SK-N-SH treated with all-trans-retinoic acid at 6 μM for 48 hours (cell line): ENCODE measurements around the gene CCDC159.

Experiments
- ATAC-seq: fragments of 200-7000 bp; cut with Tn5 transposase; 3 replicates; pipeline ENCODE4 v1.9.1; 2020; ENCODE audit warnings: mild to moderate bottlenecking, moderate library complexity
- ARNTL ChIP-seq: fragments of 450-650 bp; formaldehyde crosslinking; IDR thresholded peaks from 2 replicates; pipeline ENCODE4 v1.5.0; 2020; ENCODE audit warnings: low read depth, mild to moderate bottlenecking, moderate library complexity, borderline replicate concordance
- BACH2 ChIP-seq: fragments of 250-450 bp; sonication (Bioruptor Pico); IDR thresholded peaks from 2 replicates; pipeline ENCODE4 v1.9.0; 2021; ENCODE audit warnings: mild to moderate bottlenecking, borderline replicate concordance
- GLIS3 ChIP-seq: fragments of 250-450 bp; sonication (Bioruptor Pico); IDR thresholded peaks from 2 replicates; pipeline ENCODE4 v1.5.0; 2020; ENCODE audit warnings: mild to moderate bottlenecking, moderate library complexity
- PPARA ChIP-seq: fragments of 250-450 bp; sonication (Bioruptor Pico); IDR thresholded peaks from 2 replicates; pipeline ENCODE4 v1.5.0; 2020; ENCODE audit warnings: mild to moderate bottlenecking, borderline replicate concordance
- RARB ChIP-seq: fragments of 250-450 bp; sonication (Bioruptor Pico); IDR thresholded peaks from 2 replicates; pipeline ENCODE4 v1.8.0; 2021; ENCODE audit warnings: mild to moderate bottlenecking, moderate library complexity
- TCF4 ChIP-seq: fragments of 250-450 bp; sonication (Bioruptor Pico); IDR thresholded peaks from 2 replicates; pipeline ENCODE4 v1.8.0; 2021; ENCODE audit warnings: mild to moderate bottlenecking, moderate library complexity, borderline replicate concordance
- ZC3H10 ChIP-seq: fragments of 250-450 bp; sonication (Bioruptor Pico); IDR thresholded peaks from 2 replicates; pipeline ENCODE4 v1.5.1; 2021; ENCODE audit warnings: mild to moderate bottlenecking, moderate library complexity
- ZFP3 ChIP-seq: fragments of 250-450 bp; sonication (Bioruptor Pico); IDR thresholded peaks from 2 replicates; pipeline ENCODE4 v1.5.0; 2020; ENCODE audit warnings: mild to moderate bottlenecking, moderate library complexity
- ZFP30 ChIP-seq: fragments of 450-650 bp; formaldehyde crosslinking; IDR thresholded peaks from 2 replicates; pipeline ENCODE4 v1.5.0; 2022; ENCODE audit warnings: mild to moderate bottlenecking, moderate library complexity
- ZNF70 ChIP-seq: fragments of 450-650 bp; formaldehyde crosslinking; IDR thresholded peaks from 2 replicates; pipeline ENCODE4 v1.5.0; 2020; ENCODE audit warnings: mild to moderate bottlenecking, moderate library complexity
- TF ChIP-seq, protein P1 (sequence below): fragments of 250-450 bp; sonication (Bioruptor Pico); IDR thresholded peaks from 2 replicates; pipeline ENCODE4 v1.8.0; 2020; ENCODE audit warnings: mild to moderate bottlenecking, moderate library complexity, borderline replicate concordance
- TF ChIP-seq, protein P2 (sequence below): fragments of 250-450 bp; sonication (Bioruptor Pico); IDR thresholded peaks from 2 replicates; pipeline ENCODE4 v1.8.0; 2021; ENCODE audit warnings: low read depth, mild to moderate bottlenecking, moderate library complexity, borderline replicate concordance
- TF ChIP-seq, protein P3 (sequence below): fragments of 250-450 bp; sonication (Bioruptor Pico); IDR thresholded peaks from 2 replicates; pipeline ENCODE4 v1.5.1; 2021; ENCODE audit warnings: mild to moderate bottlenecking, moderate library complexity
- TF ChIP-seq, protein P4 (sequence below): fragments of 250-450 bp; sonication (Bioruptor Pico); IDR thresholded peaks from 2 replicates; pipeline ENCODE4 v1.5.1; 2020; ENCODE audit warnings: low read depth, mild to moderate bottlenecking, moderate library complexity

The CCDC159 gene

DNA sequence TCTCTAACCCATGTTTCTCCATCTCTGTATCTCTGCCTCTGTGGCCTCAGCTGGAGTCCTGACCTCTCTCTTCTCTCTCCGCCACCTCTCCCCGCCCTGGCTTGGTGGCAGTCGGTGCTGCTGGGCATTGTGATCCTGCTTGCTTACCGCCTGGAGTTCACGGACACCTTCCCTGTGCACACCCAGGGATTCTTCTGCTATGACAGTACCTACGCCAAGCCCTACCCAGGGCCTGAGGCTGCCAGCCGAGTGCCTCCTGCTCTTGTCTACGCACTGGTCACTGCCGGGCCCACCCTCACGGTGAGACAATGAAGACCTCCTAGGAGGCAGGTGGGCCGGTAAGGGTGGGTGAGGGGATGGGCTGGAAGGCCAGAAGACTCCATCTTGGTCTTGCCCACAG, 13.1 kb downstream of the CCDC159 start:
- no peak for ATAC-seq
- TF ChIP-seq ZFP3 (CRISPR knock-in tag) (no peak), ZFP30 (no peak), ZNF70 (CRISPR knock-in tag) (no peak), RARB (no peak), GLIS3 (no peak), PPARA (CRISPR knock-in tag) (no peak), ARNTL (CRISPR knock-in tag) (no peak), ZC3H10 (CRISPR knock-in tag) (no peak)
- TF ChIP-seq, protein P1, sequence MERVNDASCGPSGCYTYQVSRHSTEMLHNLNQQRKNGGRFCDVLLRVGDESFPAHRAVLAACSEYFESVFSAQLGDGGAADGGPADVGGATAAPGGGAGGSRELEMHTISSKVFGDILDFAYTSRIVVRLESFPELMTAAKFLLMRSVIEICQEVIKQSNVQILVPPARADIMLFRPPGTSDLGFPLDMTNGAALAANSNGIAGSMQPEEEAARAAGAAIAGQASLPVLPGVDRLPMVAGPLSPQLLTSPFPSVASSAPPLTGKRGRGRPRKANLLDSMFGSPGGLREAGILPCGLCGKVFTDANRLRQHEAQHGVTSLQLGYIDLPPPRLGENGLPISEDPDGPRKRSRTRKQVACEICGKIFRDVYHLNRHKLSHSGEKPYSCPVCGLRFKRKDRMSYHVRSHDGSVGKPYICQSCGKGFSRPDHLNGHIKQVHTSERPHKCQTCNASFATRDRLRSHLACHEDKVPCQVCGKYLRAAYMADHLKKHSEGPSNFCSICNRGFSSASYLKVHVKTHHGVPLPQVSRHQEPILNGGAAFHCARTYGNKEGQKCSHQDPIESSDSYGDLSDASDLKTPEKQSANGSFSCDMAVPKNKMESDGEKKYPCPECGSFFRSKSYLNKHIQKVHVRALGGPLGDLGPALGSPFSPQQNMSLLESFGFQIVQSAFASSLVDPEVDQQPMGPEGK, result no peak
- TF ChIP-seq, protein P2, sequence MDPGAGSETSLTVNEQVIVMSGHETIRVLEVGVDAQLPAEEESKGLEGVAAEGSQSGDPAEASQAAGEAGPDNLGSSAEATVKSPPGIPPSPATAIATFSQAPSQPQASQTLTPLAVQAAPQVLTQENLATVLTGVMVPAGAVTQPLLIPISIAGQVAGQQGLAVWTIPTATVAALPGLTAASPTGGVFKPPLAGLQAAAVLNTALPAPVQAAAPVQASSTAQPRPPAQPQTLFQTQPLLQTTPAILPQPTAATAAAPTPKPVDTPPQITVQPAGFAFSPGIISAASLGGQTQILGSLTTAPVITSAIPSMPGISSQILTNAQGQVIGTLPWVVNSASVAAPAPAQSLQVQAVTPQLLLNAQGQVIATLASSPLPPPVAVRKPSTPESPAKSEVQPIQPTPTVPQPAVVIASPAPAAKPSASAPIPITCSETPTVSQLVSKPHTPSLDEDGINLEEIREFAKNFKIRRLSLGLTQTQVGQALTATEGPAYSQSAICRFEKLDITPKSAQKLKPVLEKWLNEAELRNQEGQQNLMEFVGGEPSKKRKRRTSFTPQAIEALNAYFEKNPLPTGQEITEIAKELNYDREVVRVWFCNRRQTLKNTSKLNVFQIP (CRISPR knock-in tag), result no peak
- TF ChIP-seq, protein P3, sequence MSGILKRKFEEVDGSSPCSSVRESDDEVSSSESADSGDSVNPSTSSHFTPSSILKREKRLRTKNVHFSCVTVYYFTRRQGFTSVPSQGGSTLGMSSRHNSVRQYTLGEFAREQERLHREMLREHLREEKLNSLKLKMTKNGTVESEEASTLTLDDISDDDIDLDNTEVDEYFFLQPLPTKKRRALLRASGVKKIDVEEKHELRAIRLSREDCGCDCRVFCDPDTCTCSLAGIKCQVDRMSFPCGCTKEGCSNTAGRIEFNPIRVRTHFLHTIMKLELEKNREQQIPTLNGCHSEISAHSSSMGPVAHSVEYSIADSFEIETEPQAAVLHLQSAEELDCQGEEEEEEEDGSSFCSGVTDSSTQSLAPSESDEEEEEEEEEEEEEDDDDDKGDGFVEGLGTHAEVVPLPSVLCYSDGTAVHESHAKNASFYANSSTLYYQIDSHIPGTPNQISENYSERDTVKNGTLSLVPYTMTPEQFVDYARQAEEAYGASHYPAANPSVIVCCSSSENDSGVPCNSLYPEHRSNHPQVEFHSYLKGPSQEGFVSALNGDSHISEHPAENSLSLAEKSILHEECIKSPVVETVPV (CRISPR knock-in tag), result no peak
- TF ChIP-seq, all 23 proteins: peak for 0

DNA sequence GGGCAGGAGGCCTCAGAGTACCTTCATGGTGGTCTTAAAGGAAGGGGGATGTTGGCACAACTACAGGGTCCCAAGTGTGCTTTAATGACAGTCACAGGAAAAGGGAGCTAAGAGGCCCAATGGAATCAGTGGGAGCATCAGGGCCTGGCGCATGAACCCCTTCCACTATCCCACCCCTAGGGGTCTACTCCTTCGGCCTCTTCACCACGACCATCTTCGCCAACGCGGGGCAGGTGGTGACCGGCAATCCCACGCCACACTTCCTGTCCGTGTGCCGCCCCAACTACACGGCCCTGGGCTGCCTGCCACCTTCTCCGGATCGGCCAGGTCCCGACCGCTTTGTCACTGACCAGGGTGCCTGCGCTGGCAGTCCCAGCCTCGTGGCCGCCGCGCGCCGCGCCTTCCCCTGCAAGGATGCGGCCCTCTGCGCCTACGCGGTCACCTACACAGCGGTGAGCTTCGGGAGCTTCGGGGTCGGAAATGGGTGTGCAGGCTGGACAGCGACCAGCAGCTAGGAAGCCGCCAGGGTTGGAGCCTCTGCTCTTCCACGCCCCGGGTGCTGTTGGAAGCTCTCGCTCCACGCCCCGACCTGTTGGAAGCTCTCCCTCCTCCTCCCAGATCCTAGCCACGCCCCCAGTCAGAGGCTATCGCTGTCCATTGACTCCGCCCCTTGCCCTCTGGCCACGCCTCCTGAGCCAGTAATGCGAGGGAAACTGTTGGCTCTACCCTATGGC, 14.9 kb downstream of the CCDC159 start:
- TF ChIP-seq ARNTL (CRISPR knock-in tag) (no peak), RARB (no peak)
- TF ChIP-seq, protein P3 (CRISPR knock-in tag), result no peak
- TF ChIP-seq, protein P4, sequence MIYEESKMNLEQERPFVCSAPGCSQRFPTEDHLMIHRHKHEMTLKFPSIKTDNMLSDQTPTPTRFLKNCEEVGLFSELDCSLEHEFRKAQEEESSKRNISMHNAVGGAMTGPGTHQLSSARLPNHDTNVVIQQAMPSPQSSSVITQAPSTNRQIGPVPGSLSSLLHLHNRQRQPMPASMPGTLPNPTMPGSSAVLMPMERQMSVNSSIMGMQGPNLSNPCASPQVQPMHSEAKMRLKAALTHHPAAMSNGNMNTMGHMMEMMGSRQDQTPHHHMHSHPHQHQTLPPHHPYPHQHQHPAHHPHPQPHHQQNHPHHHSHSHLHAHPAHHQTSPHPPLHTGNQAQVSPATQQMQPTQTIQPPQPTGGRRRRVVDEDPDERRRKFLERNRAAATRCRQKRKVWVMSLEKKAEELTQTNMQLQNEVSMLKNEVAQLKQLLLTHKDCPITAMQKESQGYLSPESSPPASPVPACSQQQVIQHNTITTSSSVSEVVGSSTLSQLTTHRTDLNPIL (CRISPR knock-in tag), result no peak
- TF ChIP-seq, protein P2 (CRISPR knock-in tag), result no peak
- ATAC-seq, result no peak

DNA sequence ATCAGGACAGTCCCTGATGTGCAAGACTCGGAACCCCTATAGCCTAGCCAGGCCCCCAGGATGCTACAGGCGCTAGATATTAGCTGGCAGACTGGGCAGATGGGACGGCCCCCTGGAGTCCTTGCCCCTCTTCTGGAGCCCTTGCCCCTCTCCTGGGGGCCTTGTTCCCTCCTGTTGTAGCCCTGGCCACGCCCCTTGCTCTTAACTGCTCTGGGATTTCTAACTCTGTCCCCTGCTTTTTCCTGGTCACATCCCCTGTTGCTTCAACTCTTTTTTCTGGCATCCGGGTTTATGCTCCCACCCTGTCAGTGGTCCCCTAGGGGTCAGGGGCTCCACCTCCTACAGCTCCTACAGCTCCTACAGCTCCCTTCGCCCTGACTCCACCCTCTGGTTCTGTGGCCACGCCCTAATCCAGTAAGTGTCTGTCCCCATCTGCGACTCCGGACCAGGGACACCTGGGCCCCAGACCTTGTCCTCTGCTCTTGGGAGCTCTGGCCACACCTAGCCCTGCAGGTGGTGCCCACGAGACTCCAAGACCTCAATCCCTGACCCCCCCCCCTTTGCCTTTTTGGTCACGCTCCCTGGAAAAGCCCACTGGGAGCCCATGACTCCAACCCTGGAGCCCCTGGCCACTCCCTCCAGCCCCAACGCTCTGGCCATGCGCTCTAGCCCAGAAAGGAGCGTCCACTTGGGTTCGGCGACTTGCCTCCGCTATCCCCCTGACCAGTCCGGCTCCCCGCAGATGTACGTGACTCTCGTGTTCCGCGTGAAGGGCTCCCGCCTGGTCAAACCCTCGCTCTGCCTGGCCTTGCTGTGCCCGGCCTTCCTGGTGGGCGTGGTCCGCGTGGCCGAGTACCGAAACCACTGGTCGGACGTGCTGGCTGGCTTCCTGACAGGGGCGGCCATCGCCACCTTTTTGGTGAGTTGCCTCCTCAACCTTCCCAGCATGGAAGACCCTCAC, 15.7 kb downstream of the CCDC159 start:
- TF ChIP-seq ZFP3 (CRISPR knock-in tag) (no peak), ZNF70 (CRISPR knock-in tag) (no peak), PPARA (CRISPR knock-in tag) (no peak), GLIS3 (no peak), TCF4 (CRISPR knock-in tag) (no peak), ARNTL (CRISPR knock-in tag) (no peak), BACH2 (CRISPR knock-in tag) (no peak)
- TF ChIP-seq, protein P4 (CRISPR knock-in tag), result no peak
- TF ChIP-seq, protein P1, result no peak
- ATAC-seq, result no peak
